OCI-LY7 (cell line): ENCODE data around the gene MYO3A.

Experiments used
- CTCF ChIP-seq: fragments of 200-600 bp; sonication (generic); conservative IDR thresholded peaks from 2 replicates; pipeline ENCODE4 v1.5.1; 2014; ENCODE audit warnings: mild to moderate bottlenecking, antibody characterized with exemption, low read length, moderate library complexity, mixed read lengths
- EZH2phosphoT487 ChIP-seq: fragments of 200-600 bp; sonication (generic); IDR thresholded peaks from 2 replicates; pipeline ENCODE4 v1.6.1; 2018; ENCODE audit warnings: low read depth, borderline replicate concordance, mild to moderate bottlenecking, mixed run types, antibody characterized with exemption, low read length, moderate library complexity, mixed read lengths

GRCh38 chr10:26197248-26197647, 263.2 kb downstream of the MYO3A start:
- TF ChIP-seq CTCF (no peak), EZH2phosphoT487 (no peak)
